IMR-90 (cell line): ENCODE data around the gene C1R. TPM values are rescaled to one million over a fixed set of nuclear protein-coding genes. Genes with fewer than 3 reads are reported as not detected.

Experiments
- ATAC-seq: fragments of 200-7000 bp; cut with Tn5 transposase; 2 replicates; pipeline ENCODE4 v1.9.1; 2020; ENCODE audit warnings: low read depth, mild to moderate bottlenecking, moderate library complexity
- BruUV-seq: library from RNA; stranded (reverse); fragments of 400-500 nt; replicated peaks from 2 replicates; lab custom pipeline; 2021; lab: Mats Ljungman, UMichigan
- CTCF ChIA-PET: fragments of 300-600 bp; formaldehyde crosslinking; extraction: SDS; loops from one replicate; lab custom pipeline; 2021; ENCODE audit warnings: antibody characterized with exemption; lab: Yijun Ruan, JAX
- POLR2A ChIA-PET: fragments of 300-600 bp; sonication (Branson Sonifier 250); formaldehyde crosslinking; loops from one replicate; lab custom pipeline; 2022; ENCODE audit warnings: antibody characterized with exemption; ENCODE audit not compliant: unreplicated experiment; lab: Charles Lee
- DNase-seq: peaks from one replicate; pipeline ENCODE4 v3.0.0; 2013
- H2AFZ ChIP-seq: replicated peaks from 2 replicates; pipeline ENCODE3; 2013; ENCODE audit warnings: low read length, mild to moderate bottlenecking; ENCODE audit not compliant: poor library complexity
- H2AK5ac ChIP-seq: 2 replicates; pipeline ENCODE4 v1.6.1; 2013; ENCODE audit warnings: low read depth, low read length, inconsistent platforms
- H2AK9ac ChIP-seq: replicated peaks from 2 replicates; pipeline ENCODE3; 2013; ENCODE audit warnings: mild to moderate bottlenecking, low read depth, low read length, moderate library complexity; ENCODE audit not compliant: poor library complexity
- H2BK120ac ChIP-seq: 2 replicates; pipeline ENCODE4 v1.6.1; 2013; ENCODE audit warnings: low read depth, low read length, inconsistent platforms
- H2BK15ac ChIP-seq: 3 replicates; pipeline ENCODE4 v1.6.1; 2013; ENCODE audit warnings: low read depth, low read length, inconsistent platforms
- H2BK20ac ChIP-seq: 2 replicates; pipeline ENCODE4 v1.6.1; 2013; ENCODE audit warnings: low read depth, mild to moderate bottlenecking, inconsistent platforms, low read length, moderate library complexity
- H2BK5ac ChIP-seq: 2 replicates; pipeline ENCODE4 v1.6.1; 2013; ENCODE audit warnings: mild to moderate bottlenecking, low read depth, low read length, inconsistent platforms; ENCODE audit not compliant: poor library complexity, severe bottlenecking
- H3K14ac ChIP-seq: replicated peaks from 2 replicates; pipeline ENCODE4 v1.6.1; 2013; ENCODE audit warnings: low read depth, low read length, inconsistent platforms
- H3K18ac ChIP-seq: 2 replicates; pipeline ENCODE4 v1.6.1; 2013; ENCODE audit warnings: low read depth, low read length, control low read depth
- H3K23ac ChIP-seq: 2 replicates; pipeline ENCODE4 v1.6.1; 2013; ENCODE audit warnings: low read depth, low read length, inconsistent platforms
- H3K27ac ChIP-seq: 2 replicates; pipeline ENCODE4 v1.5.1; 2013; ENCODE audit warnings: mild to moderate bottlenecking, control low read depth, low read length; ENCODE audit not compliant: insufficient read depth
- H3K27me3 ChIP-seq: 2 replicates; pipeline ENCODE4 v1.6.1; 2013; ENCODE audit warnings: low read length; ENCODE audit not compliant: control insufficient read depth, insufficient read depth
- H3K36me3 ChIP-seq: 2 replicates; pipeline ENCODE4 v1.6.1; 2013; ENCODE audit warnings: low read length, mixed read lengths; ENCODE audit not compliant: control insufficient read depth, insufficient read depth
- H3K4ac ChIP-seq: 2 replicates; pipeline ENCODE4 v1.6.1; 2013; ENCODE audit warnings: low read depth, low read length, inconsistent platforms
- H3K4me1 ChIP-seq: 2 replicates; pipeline ENCODE4 v1.6.1; 2013; ENCODE audit warnings: low read length, mixed read lengths; ENCODE audit not compliant: control insufficient read depth, insufficient read depth
- H3K4me2 ChIP-seq: 2 replicates; pipeline ENCODE4 v1.6.1; 2013; ENCODE audit warnings: low read depth, mild to moderate bottlenecking, control low read depth, low read length, moderate library complexity
- H3K4me3 ChIP-seq: 2 replicates; pipeline ENCODE4 v1.5.1; 2013; ENCODE audit warnings: low read depth, mild to moderate bottlenecking, control low read depth, low read length, moderate library complexity; ENCODE audit not compliant: insufficient read depth
- H3K56ac ChIP-seq: 2 replicates; pipeline ENCODE4 v1.6.1; 2013; ENCODE audit warnings: low read length, inconsistent platforms; ENCODE audit not compliant: insufficient read depth; ENCODE audit errors: extremely low read depth
- H3K79me1 ChIP-seq, 2 experiments: 2 replicates each; pipeline ENCODE4 v1.6.1; 2013; ENCODE audit warnings: low read length in 2 of 2, inconsistent platforms in 1 of 2, low read depth in 1 of 2
- H3K9ac ChIP-seq: 2 replicates; pipeline ENCODE4 v1.6.1; 2013; ENCODE audit warnings: low read depth, low read length, control low read depth
- H3K9me1 ChIP-seq: 2 replicates; pipeline ENCODE4 v1.6.1; 2013; ENCODE audit warnings: low read length, inconsistent platforms; ENCODE audit not compliant: insufficient read depth
- H3K9me3 ChIP-seq: 2 replicates; pipeline ENCODE4 v1.6.1; 2013; ENCODE audit warnings: low read length; ENCODE audit not compliant: control insufficient read depth, insufficient read depth
- H4K20me1 ChIP-seq: 2 replicates; pipeline ENCODE4 v1.6.1; 2013; ENCODE audit warnings: low read length, inconsistent platforms; ENCODE audit not compliant: insufficient read depth
- H4K5ac ChIP-seq: 2 replicates; pipeline ENCODE4 v1.6.1; 2013; ENCODE audit warnings: mild to moderate bottlenecking, low read depth, low read length, control low read depth
- H4K8ac ChIP-seq, 2 experiments: 2 replicates each; pipeline ENCODE4 v1.6.1; 2013; ENCODE audit warnings: low read depth in 2 of 2, low read length in 2 of 2, control low read depth in 1 of 2, inconsistent platforms in 1 of 2
- H4K91ac ChIP-seq: 2 replicates; pipeline ENCODE4 v1.6.1; 2013; ENCODE audit warnings: low read depth, low read length, inconsistent platforms; ENCODE audit not compliant: insufficient read depth
- CHD1 ChIP-seq: IDR thresholded peaks from 2 replicates; pipeline ENCODE4 v1.6.1; 2012; ENCODE audit warnings: low read depth, low read length, improper control_type of control experiment
- CTCF ChIP-seq: conservative IDR thresholded peaks from 2 replicates; pipeline ENCODE4 v1.5.1; 2012; ENCODE audit warnings: mild to moderate bottlenecking, low read depth, low read length, improper control_type of control experiment
- MXI1 ChIP-seq: IDR thresholded peaks from 2 replicates; pipeline ENCODE4 v1.6.1; 2012; ENCODE audit warnings: low read depth, mild to moderate bottlenecking, low read length, moderate library complexity, borderline replicate concordance
- RAD21 ChIP-seq: IDR thresholded peaks from 2 replicates; pipeline ENCODE4 v1.6.1; 2012; ENCODE audit warnings: low read length, improper control_type of control experiment
- RFX5 ChIP-seq: IDR thresholded peaks from 2 replicates; pipeline ENCODE4 v1.8.0; 2012; ENCODE audit warnings: low read depth, mild to moderate bottlenecking, low read length, moderate library complexity
- SMC3 ChIP-seq: fragments of 150-350 bp; IDR thresholded peaks from 2 replicates; pipeline ENCODE4 v1.6.1; 2016; ENCODE audit warnings: low read depth, mild to moderate bottlenecking, antibody characterized with exemption, low read length, moderate library complexity
- WGBS, 2 experiments: methylation state at CpG; one replicate each; pipeline versions ENCODE4 v1.1.5 to v1.1.7; 2013; ENCODE audit warnings: missing lambda C conversion rate in 2 of 2; ENCODE audit not compliant: insufficient read length in 1 of 2; ENCODE audit errors: extremely low coverage in 2 of 2; 5-methylcytosine and 5-hydroxymethylcytosine counted together
- dilution Hi-C: fragments of 300-500 bp; cut with HindIII; formaldehyde crosslinking; loops from one replicate; pipeline ENCODE4 v1.14.3; 2018; ENCODE audit warnings: low sequenced_read_pairs; ENCODE audit not compliant: unreplicated experiment
- in situ Hi-C: fragments of 300-500 bp; cut with MboI; formaldehyde crosslinking; loops from 3 replicates; pipeline ENCODE4 v1.14.3; 2019; ENCODE audit warnings: low sequenced_read_pairs, inconsistent platforms, mixed read lengths
- intact Hi-C: fragments of 100-400 bp; cut with micrococcal nuclease; formaldehyde crosslinking; loops from 2 replicates; pipeline ENCODE4 v1.10.0; 2022
- polyA plus RNA-seq, 3 experiments: library from polyadenylated mRNA; depleted of rRNA; stranded (reverse); fragments of >200 nt; gene quantifications; 2 replicates each; pipeline ENCODE4 v1.2.3, GENCODE V29; 2012; ENCODE audit warnings: low replicate concordance in 1 of 3
- total RNA-seq: library from RNA; depleted of rRNA; stranded (reverse); fragments of >200 nt; gene quantifications from 2 replicates; pipeline ENCODE4 v1.2.3, GENCODE V29; 2012

The C1R gene
- total and polyA plus RNA-seq, 2 of the 4 experiments (the other 2 are of a cell fraction): 38.4 to 165 TPM

DNA sequence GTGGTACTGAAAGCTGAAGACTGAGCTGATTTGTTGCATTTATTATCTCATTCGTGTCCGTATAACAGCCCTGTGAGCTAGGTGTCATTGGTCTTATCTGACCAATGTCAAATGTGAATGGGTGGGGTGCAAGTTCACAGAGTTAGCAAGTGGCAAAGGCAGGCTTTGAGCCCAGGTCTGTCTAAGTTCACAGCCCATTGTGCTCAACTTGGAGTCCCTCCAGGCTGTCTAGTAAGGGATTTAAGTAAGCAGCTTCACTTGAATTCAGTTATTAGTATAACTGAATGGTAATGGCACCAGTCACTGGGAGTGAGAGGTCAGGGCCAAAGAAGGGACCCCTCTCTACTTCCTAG lies 23.3 kb downstream of the C1R start:
- no TSS peak for BruUV-seq
- peak; percentile 27 for ATAC-seq
- Histone ChIP-seq H3K4ac (no peak overlapping the region), H2AK9ac (no peak overlapping the region), H2BK5ac (no peak overlapping the region), H3K79me1 (no peaks in the 10 kb centered on the region), H3K23ac (no peak overlapping the region), H3K18ac (peak overlapping the region; percentile 73), H3K27me3 (no peaks in the 10 kb centered on the region), H2BK120ac (no peak overlapping the region), H2BK20ac (no peak overlapping the region), H4K8ac (no peak overlapping the region), H4K5ac (peak overlapping the region; percentile 81; the same call in 1 of the 2 replicates), H3K9ac (no peak overlapping the region), H3K14ac (no peak overlapping the region; the same call in 1 of the 2 replicates), H3K4me1 (peaks cover 11% of the 10 kb centered on the region), H3K9me3 (no peaks in the 10 kb centered on the region), H4K91ac (no peak overlapping the region), H3K36me3 (peaks cover 47% of the 10 kb centered on the region), H3K4me3 (no peak overlapping the region), H3K9me1 (peaks cover 11% of the 10 kb centered on the region), H2BK15ac (no peak overlapping the region), H3K56ac (no peak overlapping the region), H2AFZ (no peak overlapping the region), H3K4me2 (0 out of 2 replicates have a peak overlapping the region, but pooled peaks have one; percentile 19), H2AK5ac (0 out of 2 replicates have a peak overlapping the region, but pooled peaks have one; percentile 5), H3K27ac (peak overlapping the region; percentile 22; the same call in 1 of the 2 replicates), H4K20me1 (no peaks in the 10 kb centered on the region)
- intact Hi-C loops: no loop called here
- ChIA-PET POLR2A (interaction anchor here (0.5 kb wide), 1 partner anchor 922 kb away, joined by 3 read pairs; no protein-coding TSS in a partner anchor), CTCF (no interaction called here)
- WGBS, 2 experiments: no CpG with 5 or more reads among the region's 2 CpGs
- TF ChIP-seq RAD21 (no peak), CHD1 (no peak), CTCF (no peak), MXI1 (no peak), SMC3 (no peak), RFX5 (no peak)
- in situ Hi-C loops: loop anchor here (25.0 kb wide), 1 partner anchor 568 kb away; no protein-coding TSS in a partner anchor
- no peak for DNase-seq
- dilution Hi-C loops: no loop called here
